Type B pancreatic cell (in vitro differentiated cells): ENCODE results near the gene CCNYL1. TPM values are rescaled to one million over a fixed set of nuclear protein-coding genes. Genes with fewer than 3 reads are reported as not detected.
"Not testable (repeated sequence)": the region's sequence is repeated elsewhere in the genome, so short reads cannot be mapped to it uniquely, and the experiment has no call there.

Source experiments
- DNase-seq: peaks from one replicate; pipeline ENCODE4 v3.0.0; 2021; ENCODE audit warnings: mixed read lengths; ENCODE audit not compliant: unreplicated experiment; ENCODE audit errors: extremely low spot score
- H3K27ac Mint-ChIP-seq: 2 replicates; pipeline ENCODE4 v1.8.0; 2021; ENCODE audit warnings: mild to moderate bottlenecking, mixed read lengths
- H3K27me3 Mint-ChIP-seq: 2 replicates; pipeline ENCODE4 v1.8.0; 2021; ENCODE audit warnings: mixed read lengths
- H3K36me3 Mint-ChIP-seq: 2 replicates; pipeline ENCODE4 v1.8.0; 2021; ENCODE audit warnings: mixed read lengths
- H3K4me1 Mint-ChIP-seq: one replicate; pipeline ENCODE4 v1.8.0; 2021; ENCODE audit warnings: mixed read lengths; ENCODE audit not compliant: unreplicated experiment
- H3K4me3 Mint-ChIP-seq: 2 replicates; pipeline ENCODE4 v1.8.0; 2021; ENCODE audit warnings: mild to moderate bottlenecking, mixed read lengths
- H3K9me3 Mint-ChIP-seq: 2 replicates; pipeline ENCODE4 v1.8.0; 2021; ENCODE audit warnings: mixed read lengths
- CTCF ChIP-seq: fragments of 200-600 bp; sonication (generic); conservative IDR thresholded peaks from 2 replicates; pipeline ENCODE4 v1.5.0; 2021; ENCODE audit warnings: antibody characterized with exemption, mild to moderate bottlenecking
- total RNA-seq: library from RNA; stranded (reverse); gene quantifications from 2 replicates; pipeline ENCODE4 v1.2.1, GENCODE V29; 2021; ENCODE audit warnings: low replicate concordance

CCNYL1 gene
- total RNA-seq, 1 donor from 2014 or later: 20.8 TPM

GRCh38 chr2:207760453-207760852 lies 49.0 kb downstream of the CCNYL1 start:
- no peak for TF ChIP-seq CTCF
- peaks cover 24% of the 10 kb centered on the region for H3K27me3 Mint-ChIP-seq
- no peaks in the 10 kb centered on the region for H3K9me3 Mint-ChIP-seq
- H3K4me3 Mint-ChIP-seq: no peak overlapping the region
- peaks cover 12% of the 10 kb centered on the region for H3K4me1 Mint-ChIP-seq
- H3K27ac Mint-ChIP-seq: no peak overlapping the region
- no peaks in the 10 kb centered on the region for H3K36me3 Mint-ChIP-seq
- DNase-seq: no peak

- DNase-seq, H3K9me3 Mint-ChIP-seq, H3K27ac Mint-ChIP-seq, H3K4me3 Mint-ChIP-seq, H3K36me3 Mint-ChIP-seq: not testable (repeated sequence)
- Mint-ChIP-seq H3K27me3 (peaks cover 32% of the 10 kb centered on the region), H3K4me1 (peaks cover 17% of the 10 kb centered on the region)
Observed at GRCh38 chr2:207761426-207761825, 50.0 kb downstream of the CCNYL1 start.

- Mint-ChIP-seq H3K4me3 (no peak overlapping the region), H3K36me3 (no peaks in the 10 kb centered on the region), H3K27ac (no peak overlapping the region), H3K27me3 (peaks cover 36% of the 10 kb centered on the region), H3K9me3 (no peaks in the 10 kb centered on the region), H3K4me1 (peaks cover 18% of the 10 kb centered on the region)
- TF ChIP-seq CTCF: no peak
- DNase-seq: no peak
Observed at GRCh38 chr2:207762146-207762545, 50.7 kb downstream of the CCNYL1 start.

- Mint-ChIP-seq H3K27me3 (peaks cover 48% of the 10 kb centered on the region), H3K9me3 (no peaks in the 10 kb centered on the region), H3K27ac (no peak overlapping the region), H3K4me1 (peaks cover 21% of the 10 kb centered on the region), H3K36me3 (no peaks in the 10 kb centered on the region), H3K4me3 (no peak overlapping the region)
- DNase-seq: no peak
- TF ChIP-seq CTCF: no peak
Observed at GRCh38 chr2:207763303-207763917, 52.0 kb downstream of the CCNYL1 start.

- no peaks in the 10 kb centered on the region for H3K36me3 Mint-ChIP-seq
- H3K27me3 Mint-ChIP-seq: peaks cover 53% of the 10 kb centered on the region
- H3K4me3 Mint-ChIP-seq: peak overlapping the region; percentile 18
- H3K4me1 Mint-ChIP-seq: peaks cover 21% of the 10 kb centered on the region
- no peak for DNase-seq
- no peaks in the 10 kb centered on the region for H3K9me3 Mint-ChIP-seq
- peak overlapping the region; percentile 34 for H3K27ac Mint-ChIP-seq
- TF ChIP-seq CTCF: no peak
Observed at GRCh38 chr2:207764096-207764630, 52.7 kb downstream of the CCNYL1 start.

- Mint-ChIP-seq H3K4me1 (peaks cover 21% of the 10 kb centered on the region), H3K4me3 (peak overlapping the region; percentile 60), H3K27ac (peak overlapping the region; percentile 60), H3K27me3 (peaks cover 60% of the 10 kb centered on the region), H3K9me3 (no peaks in the 10 kb centered on the region), H3K36me3 (no peaks in the 10 kb centered on the region)
- TF ChIP-seq CTCF: no peak
- no peak for DNase-seq
Observed at GRCh38 chr2:207765547-207765946, 54.1 kb downstream of the CCNYL1 start.
